HUES6 (cell line): Measurements from ENCODE around the gene LYSET.
"Not testable (repeated sequence)": the region's sequence is repeated elsewhere in the genome, so short reads cannot be mapped to it uniquely, and the experiment has no call there.

ENCODE experiments used
- H3K27ac ChIP-seq: 2 replicates; pipeline ENCODE4 v1.7.0; 2013; ENCODE audit warnings: low read depth, mild to moderate bottlenecking, low read length, inconsistent platforms
- H3K27me3 ChIP-seq: 2 replicates; pipeline ENCODE4 v1.6.1; 2013; ENCODE audit warnings: low read length; ENCODE audit not compliant: control insufficient read depth, insufficient read depth
- H3K36me3 ChIP-seq: 2 replicates; pipeline ENCODE4 v1.6.1; 2013; ENCODE audit warnings: low read length; ENCODE audit not compliant: control insufficient read depth, insufficient read depth
- H3K4me1 ChIP-seq: 2 replicates; pipeline ENCODE4 v1.6.1; 2013; ENCODE audit warnings: low read length; ENCODE audit not compliant: control insufficient read depth, insufficient read depth
- H3K4me3 ChIP-seq: 2 replicates; pipeline ENCODE4 v1.5.1; 2013; ENCODE audit warnings: low read depth, low read length
- H3K9ac ChIP-seq: one replicate; pipeline ENCODE4 v1.6.1; 2013; ENCODE audit warnings: mild to moderate bottlenecking, low read length
- H3K9me3 ChIP-seq: 2 replicates; pipeline ENCODE4 v1.6.1; 2013; ENCODE audit warnings: low read depth, low read length; ENCODE audit not compliant: control insufficient read depth, insufficient read depth

Gene LYSET

GRCh38 chr14:93155667-93156066, 29.4 kb upstream of the LYSET start:
- Histone ChIP-seq H3K9ac (no peak overlapping the region), H3K27me3 (no peaks in the 10 kb centered on the region), H3K36me3 (no peaks in the 10 kb centered on the region), H3K27ac (no peak overlapping the region), H3K4me3 (no peak overlapping the region), H3K4me1 (peaks cover 5% of the 10 kb centered on the region), H3K9me3 (no peaks in the 10 kb centered on the region)

DNA sequence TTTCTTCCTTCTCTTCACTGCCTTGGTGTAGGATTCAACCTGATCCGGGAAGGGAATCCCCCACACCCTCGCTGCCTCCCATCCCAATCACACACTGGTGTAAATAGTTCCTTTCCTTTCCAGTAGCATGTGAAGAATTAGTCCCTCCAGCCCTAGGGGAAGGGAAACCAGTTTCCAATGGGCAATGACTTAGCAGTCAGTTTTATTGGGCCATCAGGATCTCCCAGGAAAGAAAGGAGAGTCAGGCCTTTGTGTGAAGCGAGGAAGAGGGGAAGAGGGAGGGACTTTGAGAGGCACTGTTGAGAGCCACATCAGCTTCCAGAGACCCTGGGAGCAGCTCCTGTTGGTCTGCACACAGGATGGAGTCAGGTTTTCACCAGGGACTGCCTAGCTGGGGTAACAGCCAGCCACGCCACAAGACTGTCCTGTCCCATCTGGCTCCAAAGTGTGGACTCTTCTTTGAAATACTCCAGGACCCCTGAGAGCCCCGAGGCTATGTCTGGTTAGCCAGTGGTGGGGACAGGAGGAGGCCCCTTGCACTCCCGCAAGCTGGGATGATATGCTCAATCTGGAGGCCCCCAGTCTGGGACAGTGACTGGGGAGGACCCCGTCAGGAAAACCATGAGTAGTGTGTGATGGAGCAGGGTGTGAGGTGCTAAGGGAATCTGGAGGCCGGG, 28.3 kb upstream of the LYSET start:
- Histone ChIP-seq H3K27me3 (no peaks in the 10 kb centered on the region), H3K4me3 (no peak overlapping the region), H3K4me1 (peaks cover 5% of the 10 kb centered on the region), H3K9ac (no peak overlapping the region), H3K27ac (no peak overlapping the region), H3K36me3 (no peaks in the 10 kb centered on the region), H3K9me3 (no peaks in the 10 kb centered on the region)

- H3K9ac ChIP-seq, H3K36me3 ChIP-seq, H3K4me3 ChIP-seq, H3K4me1 ChIP-seq, H3K9me3 ChIP-seq, H3K27ac ChIP-seq, H3K27me3 ChIP-seq: not testable (repeated sequence)
Measured at GRCh38 chr14:93158349-93158748, 26.8 kb upstream of the LYSET start.

DNA sequence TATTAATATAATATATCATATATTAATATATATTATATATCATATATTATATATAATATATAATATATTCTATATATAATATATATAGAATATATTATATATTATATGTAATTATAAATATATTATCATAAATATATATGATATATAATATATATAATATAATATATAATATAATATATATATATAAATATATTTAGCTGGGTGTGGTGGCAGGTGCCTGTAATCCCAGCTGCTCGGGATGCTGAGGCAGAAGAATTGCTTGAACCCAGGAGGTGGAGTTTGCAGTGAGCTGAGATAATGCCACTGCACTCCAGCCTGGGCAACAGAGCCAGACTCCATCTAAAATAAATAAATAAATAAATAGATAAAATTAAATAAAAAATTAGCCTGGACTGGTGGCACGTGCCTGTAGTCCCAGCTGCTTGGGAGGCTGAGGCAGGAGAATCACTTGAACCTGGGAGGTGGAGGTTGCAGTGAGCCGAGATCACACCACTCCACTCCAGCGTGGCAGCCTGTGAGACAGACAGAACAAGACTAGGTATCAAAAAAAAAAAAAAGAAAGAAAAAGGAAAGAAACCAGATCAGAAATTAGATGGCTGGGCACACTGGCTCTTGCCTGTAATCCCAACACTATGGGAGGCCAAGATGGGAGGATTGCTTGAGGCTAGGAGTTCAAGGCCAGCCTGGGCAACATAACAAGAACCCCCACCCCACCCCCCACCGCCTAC, 25.3 kb upstream of the LYSET start:
- H3K27me3 ChIP-seq, H3K4me3 ChIP-seq, H3K36me3 ChIP-seq, H3K9me3 ChIP-seq, H3K9ac ChIP-seq, H3K27ac ChIP-seq, H3K4me1 ChIP-seq: not testable (repeated sequence)

GRCh38 chr14:93160353-93160801, 24.7 kb upstream of the LYSET start:
- no peaks in the 10 kb centered on the region for H3K36me3 ChIP-seq
- no peak overlapping the region for H3K9ac ChIP-seq
- H3K4me1 ChIP-seq, result peaks cover 5% of the 10 kb centered on the region
- no peak overlapping the region for H3K4me3 ChIP-seq
- no peak overlapping the region for H3K27ac ChIP-seq
- H3K27me3 ChIP-seq, result no peaks in the 10 kb centered on the region
- H3K9me3 ChIP-seq, result no peaks in the 10 kb centered on the region

DNA sequence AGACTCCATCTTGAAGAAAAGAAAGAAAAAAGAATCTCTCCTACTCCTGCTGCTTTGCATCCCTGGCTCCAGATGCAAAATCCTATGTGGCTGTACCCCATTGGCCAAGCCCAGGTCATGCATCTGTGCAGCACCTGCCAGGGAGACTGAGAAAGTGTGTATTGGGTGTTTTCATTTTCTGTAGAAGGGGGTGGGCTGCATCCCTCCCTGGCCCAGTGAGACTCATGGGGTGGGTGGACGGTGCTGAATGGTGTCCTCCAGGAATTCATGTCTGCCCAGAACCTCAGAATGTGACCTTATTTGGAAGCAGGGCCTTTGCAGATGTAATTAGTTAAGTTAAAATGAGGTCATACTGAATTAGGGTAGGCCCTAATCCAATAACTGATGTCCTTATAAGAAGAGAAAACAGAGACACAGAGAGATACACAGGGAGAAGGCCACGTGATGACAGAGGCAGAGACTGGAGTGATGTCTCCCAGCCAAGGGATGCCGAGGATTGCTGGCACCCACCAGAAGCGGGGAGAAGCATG, 23.6 kb upstream of the LYSET start:
- Histone ChIP-seq H3K27me3 (no peaks in the 10 kb centered on the region), H3K27ac (no peak overlapping the region), H3K4me3 (no peak overlapping the region), H3K9ac (no peak overlapping the region), H3K9me3 (no peaks in the 10 kb centered on the region), H3K4me1 (peaks cover 5% of the 10 kb centered on the region), H3K36me3 (no peaks in the 10 kb centered on the region)

GRCh38 chr14:93163564-93163963, 21.6 kb upstream of the LYSET start:
- H3K36me3 ChIP-seq, result no peaks in the 10 kb centered on the region
- H3K9ac ChIP-seq, result no peak overlapping the region
- peaks cover 5% of the 10 kb centered on the region for H3K4me1 ChIP-seq
- no peaks in the 10 kb centered on the region for H3K9me3 ChIP-seq
- no peak overlapping the region for H3K4me3 ChIP-seq
- no peaks in the 10 kb centered on the region for H3K27me3 ChIP-seq
- H3K27ac ChIP-seq, result no peak overlapping the region

DNA sequence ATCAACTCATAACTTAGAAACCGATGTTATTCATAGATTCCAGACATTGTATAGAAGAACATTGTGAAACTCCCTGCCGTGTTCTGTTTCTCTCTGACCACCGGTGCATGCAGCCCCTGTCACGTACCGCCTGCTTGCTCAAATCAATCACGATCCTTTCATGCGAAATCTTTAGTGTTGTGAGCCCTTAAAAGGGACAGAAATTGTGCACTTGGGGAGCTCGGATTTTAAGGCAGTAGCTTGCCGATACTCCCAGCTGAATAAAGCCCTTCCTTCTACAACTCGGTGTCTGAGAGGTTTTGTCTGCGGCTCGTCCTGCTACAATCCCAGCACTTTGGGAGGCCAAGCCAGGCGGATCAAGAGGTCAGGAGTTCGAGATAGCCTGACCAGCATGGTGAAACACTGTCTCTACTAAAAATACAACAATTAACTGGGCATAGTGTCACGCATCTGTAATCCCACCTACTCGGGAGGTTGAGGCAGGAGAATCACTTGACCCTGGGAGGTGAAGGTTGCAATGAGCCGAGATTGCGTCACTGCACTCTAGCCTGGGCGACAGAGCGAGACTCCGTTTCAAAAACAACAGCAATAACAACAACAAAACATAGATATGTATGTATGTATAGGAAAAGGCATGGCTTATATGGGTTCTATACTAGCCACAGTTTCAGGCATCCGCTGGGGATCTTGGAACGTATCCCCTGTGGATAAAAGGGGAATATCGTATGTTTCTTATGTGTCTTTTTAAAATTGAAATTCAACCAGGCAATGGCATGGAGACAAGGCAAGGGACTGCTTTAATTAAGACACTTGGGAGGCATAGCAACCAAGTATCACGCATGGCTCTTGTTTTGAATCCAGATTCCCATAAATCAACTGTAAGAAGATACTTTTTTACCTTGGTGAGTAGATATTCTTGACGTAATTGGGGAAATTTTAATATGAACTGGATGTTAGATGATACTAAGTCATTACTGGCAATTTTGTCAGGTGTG, 19.5 kb upstream of the LYSET start:
- not testable (repeated sequence) for H3K9me3 ChIP-seq, H3K9ac ChIP-seq, H3K27me3 ChIP-seq, H3K4me1 ChIP-seq, H3K27ac ChIP-seq, H3K4me3 ChIP-seq, H3K36me3 ChIP-seq

- H3K4me3 ChIP-seq, H3K9ac ChIP-seq, H3K27me3 ChIP-seq, H3K4me1 ChIP-seq, H3K9me3 ChIP-seq, H3K27ac ChIP-seq, H3K36me3 ChIP-seq: not testable (repeated sequence)
Measured at GRCh38 chr14:93168610-93169009, 16.5 kb upstream of the LYSET start.

GRCh38 chr14:93169619-93170018, 15.5 kb upstream of the LYSET start:
- not testable (repeated sequence) for H3K9me3 ChIP-seq, H3K4me1 ChIP-seq, H3K4me3 ChIP-seq, H3K36me3 ChIP-seq, H3K9ac ChIP-seq, H3K27me3 ChIP-seq, H3K27ac ChIP-seq

GRCh38 chr14:93170141-93170540, 15.0 kb upstream of the LYSET start:
- H3K9me3 ChIP-seq, H3K9ac ChIP-seq: not testable (repeated sequence)

More at GRCh38 chr14:93170141-93170540, 15.0 kb upstream of the LYSET start:
- H3K36me3 ChIP-seq, H3K27me3 ChIP-seq, H3K4me1 ChIP-seq, H3K27ac ChIP-seq, H3K4me3 ChIP-seq: not testable (repeated sequence)
